Right cardiac atrium (tissue), 5 donors: ENCODE data around the gene JMJD1C. TPM values are rescaled to one million over a fixed set of nuclear protein-coding genes. Genes with fewer than 3 reads are reported as not detected.
A peak's percentile ranks its signal among the peaks of the same experiment; 100 is the strongest.
"Not testable (repeated sequence)": the region's sequence is repeated elsewhere in the genome, so short reads cannot be mapped to it uniquely, and the experiment has no call there.

Source experiments
- ATAC-seq, 2 donors: fragments of 200-7000 bp; cut with Tn5 transposase; one replicate each; pipeline versions ENCODE4 v1.8.0 to v1.9.1; 2020; ENCODE audit warnings: moderate library complexity in 2 of 2, mild to moderate bottlenecking in 1 of 2
- DNase-seq, 3 donors: peaks; one replicate each; pipeline ENCODE4 v3.0.0-alpha.2; 2020
- H3K27ac ChIP-seq: one replicate; pipeline ENCODE4 v1.5.1; 2013; ENCODE audit warnings: mild to moderate bottlenecking, low read length, control low read depth, moderate library complexity
- H3K27me3 ChIP-seq: one replicate; pipeline ENCODE4 v1.6.1; 2013; ENCODE audit not compliant: control insufficient read depth, insufficient read depth
- H3K4me1 ChIP-seq: one replicate; pipeline ENCODE4 v1.6.1; 2013; ENCODE audit warnings: low read length; ENCODE audit not compliant: control insufficient read depth, insufficient read depth
- H3K4me3 ChIP-seq: one replicate; pipeline ENCODE4 v1.5.1; 2013; ENCODE audit warnings: low read length, control low read depth
- H3K9me3 ChIP-seq: one replicate; pipeline ENCODE4 v1.6.1; 2013; ENCODE audit warnings: low read length; ENCODE audit not compliant: control insufficient read depth
- WGBS: extraction: QIAGEN DNeasy Blood & Tissue Kit; methylation state at CpG from one replicate; pipeline ENCODE4 v1.1.7; 2013; 5-methylcytosine and 5-hydroxymethylcytosine counted together
- intact Hi-C, 4 donors: fragments of 100-400 bp; cut with DNase I; formaldehyde crosslinking; loops; one replicate each; pipeline versions ENCODE4 v1.11.0 to v1.14.0; 2022 to 2023
- polyA plus RNA-seq: library from polyadenylated mRNA; stranded (reverse); fragments of 200-250 nt; gene quantifications from one replicate; pipeline ENCODE4 v1.2.3, GENCODE V29; 2013
- total RNA-seq, 4 donors: library from RNA; stranded (reverse); fragmentation: NEBNext Ultra II Directional; extraction: Animal tissue kit (Norgen Biotek cat#: 25700); gene quantifications; one replicate each; pipeline ENCODE4 v1.2.1, GENCODE V29; 2021
- donor health status: healthy with polysubstance abuse.
- donor health status: DM: no; HTN: yes; CAD: no.
- donor health status: DM: no; HTN: no; CAD: no.
- donor health status: DM: no; HTN: yes; CAD: no; lungs with severe emphysema.
- donor health status: DM: yes; HTN: yes; CAD: no.

The JMJD1C gene
- total and polyA plus RNA-seq, 5 donors: 31.0 to 44.8 (median 43.1) TPM

GRCh38 chr10:63348245-63348850 is 117.4 kb downstream of the JMJD1C start:
- ATAC-seq (no peak), DNase-seq (no peak)
- WGBS: 95% methylated on average over 3 of the region's 3 CpGs
- H3K27me3 ChIP-seq: no peaks in the 10 kb centered on the region
- no peak overlapping the region for H3K27ac ChIP-seq
- H3K4me3 ChIP-seq: no peak overlapping the region
- H3K9me3 ChIP-seq: no peaks in the 10 kb centered on the region
- H3K4me1 ChIP-seq: no peaks in the 10 kb centered on the region
- intact Hi-C loops: no loop called here

- H3K4me1 ChIP-seq: no peaks in the 10 kb centered on the region
Measured at GRCh38 chr10:63346015-63346441, 119.7 kb downstream of the JMJD1C start.

GRCh38 chr10:63344269-63344668 is 121.5 kb downstream of the JMJD1C start:
- ATAC-seq (no peak), DNase-seq (no peak)
- Histone ChIP-seq H3K4me3 (no peak overlapping the region), H3K27ac (no peak overlapping the region), H3K9me3 (no peaks in the 10 kb centered on the region), H3K4me1 (no peaks in the 10 kb centered on the region), H3K27me3 (no peaks in the 10 kb centered on the region)
- intact Hi-C loops: no loop called here
- 95% methylated on average over 1 of the region's 1 CpG for WGBS

More at GRCh38 chr10:63346015-63346441, 119.7 kb downstream of the JMJD1C start:
- intact Hi-C loops: no loop called here
- no peak overlapping the region for H3K27ac ChIP-seq
- H3K27me3 ChIP-seq: no peaks in the 10 kb centered on the region
- DNase-seq (no peak), ATAC-seq (peak in 1 of 2 donors; percentile 29)
- no peaks in the 10 kb centered on the region for H3K9me3 ChIP-seq
- H3K4me3 ChIP-seq: no peak overlapping the region

- no peak for ATAC-seq
Measured at GRCh38 chr10:63343476-63343875, 122.3 kb downstream of the JMJD1C start.

GRCh38 chr10:63339640-63340039 is 126.1 kb downstream of the JMJD1C start:
- H3K4me1 ChIP-seq, H3K9me3 ChIP-seq, ATAC-seq, H3K27ac ChIP-seq, H3K27me3 ChIP-seq, intact Hi-C loops, DNase-seq, H3K4me3 ChIP-seq: not testable (repeated sequence)
- 97% methylated on average over 7 of the region's 7 CpGs for whole genome bisulfite sequencing

More at GRCh38 chr10:63343476-63343875, 122.3 kb downstream of the JMJD1C start:
- no peaks in the 10 kb centered on the region for H3K27me3 ChIP-seq
- no peak overlapping the region for H3K4me3 ChIP-seq
- 95% methylated on average over 4 of the region's 4 CpGs for WGBS
- intact Hi-C loops: no loop called here
- H3K9me3 ChIP-seq: no peaks in the 10 kb centered on the region
- no peaks in the 10 kb centered on the region for H3K4me1 ChIP-seq
- no peak for DNase-seq
- no peak overlapping the region for H3K27ac ChIP-seq

- Histone ChIP-seq H3K4me3 (no peak overlapping the region), H3K27me3 (no peaks in the 10 kb centered on the region), H3K27ac (no peak overlapping the region), H3K4me1 (no peaks in the 10 kb centered on the region), H3K9me3 (no peaks in the 10 kb centered on the region)
- no peak for ATAC-seq
- DNase-seq: no peak
- intact Hi-C loops: no loop called here
- WGBS: 97% methylated on average over 4 of the region's 4 CpGs
Measured at GRCh38 chr10:63337455-63338251, 128.1 kb downstream of the JMJD1C start.

GRCh38 chr10:63331586-63331985 is 134.2 kb downstream of the JMJD1C start:
- no peak for ATAC-seq
- no peak for DNase-seq
- H3K4me3 ChIP-seq: no peak overlapping the region
- WGBS: 97% methylated on average over 5 of the region's 5 CpGs
- H3K27me3 ChIP-seq: no peaks in the 10 kb centered on the region
- no peaks in the 10 kb centered on the region for H3K4me1 ChIP-seq
- no peak overlapping the region for H3K27ac ChIP-seq
- intact Hi-C loops: no loop called here
- H3K9me3 ChIP-seq: no peaks in the 10 kb centered on the region

- Histone ChIP-seq H3K4me1 (no peaks in the 10 kb centered on the region), H3K4me3 (no peak overlapping the region), H3K27ac (no peak overlapping the region), H3K9me3 (no peaks in the 10 kb centered on the region), H3K27me3 (no peaks in the 10 kb centered on the region)
- DNase-seq: no peak
- intact Hi-C loops: no loop called here
- WGBS: 72% methylated on average over 2 of the region's 2 CpGs
- ATAC-seq: no peak
Measured at GRCh38 chr10:63324495-63324854, 141.3 kb downstream of the JMJD1C start.

GRCh38 chr10:63323701-63324494 is 141.9 kb downstream of the JMJD1C start:
- H3K27ac ChIP-seq: no peak overlapping the region
- DNase-seq (no peak), ATAC-seq (no peak)
- intact Hi-C loops: no loop called here
- H3K9me3 ChIP-seq: no peaks in the 10 kb centered on the region
- H3K27me3 ChIP-seq: no peaks in the 10 kb centered on the region
- no peaks in the 10 kb centered on the region for H3K4me1 ChIP-seq
- no peak overlapping the region for H3K4me3 ChIP-seq
- WGBS: 90% methylated on average over 6 of the region's 6 CpGs

- WGBS: 63% methylated on average over 1 of the region's 1 CpG
- DNase-seq (no peak), ATAC-seq (no peak)
- intact Hi-C loops: no loop called here
- H3K9me3 ChIP-seq: no peaks in the 10 kb centered on the region
- no peaks in the 10 kb centered on the region for H3K27me3 ChIP-seq
- H3K4me3 ChIP-seq: no peak overlapping the region
- H3K4me1 ChIP-seq: no peaks in the 10 kb centered on the region
- H3K27ac ChIP-seq: no peak overlapping the region
Measured at GRCh38 chr10:63320683-63321082, 145.1 kb downstream of the JMJD1C start.

GRCh38 chr10:63319231-63319630 is 146.5 kb downstream of the JMJD1C start:
- WGBS: 93% methylated on average over 3 of the region's 3 CpGs
- no peaks in the 10 kb centered on the region for H3K4me1 ChIP-seq
- intact Hi-C loops: no loop called here
- ATAC-seq (no peak), DNase-seq (no peak)
- H3K4me3 ChIP-seq: no peak overlapping the region
- no peaks in the 10 kb centered on the region for H3K27me3 ChIP-seq
- no peak overlapping the region for H3K27ac ChIP-seq
- no peaks in the 10 kb centered on the region for H3K9me3 ChIP-seq
